CD4-positive, alpha-beta T cell (primary cell): Measurements from ENCODE around the gene IDNK. TPM values are rescaled to one million over a fixed set of nuclear protein-coding genes. Genes with fewer than 3 reads are reported as not detected.

Source experiments
- ATAC-seq: fragments of 200-7000 bp; cut with Tn5 transposase; one replicate; pipeline ENCODE4 v1.10.0; 2022; ENCODE audit warnings: mild to moderate bottlenecking; ENCODE audit not compliant: poor library complexity
- CTCF ChIA-PET: fragments of 350-600 bp; sonication (Branson Sonifier 250); formaldehyde crosslinking; loops from one replicate; lab custom pipeline; 2021; ENCODE audit warnings: antibody characterized with exemption, inconsistent platforms; lab: Charles Lee
- POLR2A ChIA-PET: fragments of 350-600 bp; sonication (Branson Sonifier 250); formaldehyde crosslinking; loops from one replicate; lab custom pipeline; 2021; ENCODE audit warnings: antibody characterized with exemption, inconsistent platforms; lab: Charles Lee
- DNase-seq, 14 experiments: peaks; one replicate each; pipeline ENCODE4 v3.0.0-alpha.2; 2013 to 2020; ENCODE audit warnings: mixed read lengths in 2 of 14
- H3K27ac ChIP-seq, 2 donors: one replicate each; pipeline versions ENCODE4 v1.5.1 to v1.7.0; 2013; ENCODE audit warnings: low read length in 2 of 2, low read depth in 1 of 2, mild to moderate bottlenecking in 1 of 2
- H3K27me3 ChIP-seq, 2 experiments: 1 replicate in 1 of 2; 2 replicates in 1 of 2; pipeline versions ENCODE4 v1.6.1 to v1.7.0; 2013; ENCODE audit warnings: low read length in 2 of 2, control low read depth in 1 of 2, mild to moderate bottlenecking in 1 of 2, moderate library complexity in 1 of 2; ENCODE audit not compliant: insufficient read depth in 2 of 2, control insufficient read depth in 1 of 2
- H3K36me3 ChIP-seq: one replicate; pipeline ENCODE4 v1.6.1; 2013; ENCODE audit warnings: low read length, control low read depth; ENCODE audit not compliant: insufficient read depth
- H3K4me1 ChIP-seq: one replicate; pipeline ENCODE4 v1.6.1; 2013; ENCODE audit warnings: low read length, control low read depth; ENCODE audit not compliant: insufficient read depth
- H3K4me3 ChIP-seq: one replicate; pipeline ENCODE4 v1.5.1; 2013; ENCODE audit warnings: mild to moderate bottlenecking, low read length, moderate library complexity
- H3K9me3 ChIP-seq, 2 experiments: 1 replicate in 1 of 2; 2 replicates in 1 of 2; pipeline versions ENCODE4 v1.6.1 to v1.7.0; 2013; ENCODE audit warnings: low read length in 2 of 2, mild to moderate bottlenecking in 2 of 2, control low read depth in 1 of 2, moderate library complexity in 1 of 2; ENCODE audit not compliant: control insufficient read depth in 1 of 2, insufficient read depth in 1 of 2
- H3K27ac Mint-ChIP-seq: one replicate; pipeline ENCODE4 v1.8.0; 2020; ENCODE audit warnings: mixed read lengths
- H3K27me3 Mint-ChIP-seq: one replicate; pipeline ENCODE4 v1.8.0; 2021; ENCODE audit warnings: mixed read lengths
- H3K36me3 Mint-ChIP-seq: one replicate; pipeline ENCODE4 v1.8.0; 2021; ENCODE audit warnings: low read depth, mixed read lengths
- H3K4me1 Mint-ChIP-seq: one replicate; pipeline ENCODE4 v1.8.0; 2021; ENCODE audit warnings: low read depth, mixed read lengths
- H3K4me3 Mint-ChIP-seq: one replicate; pipeline ENCODE4 v1.8.0; 2020; ENCODE audit warnings: mild to moderate bottlenecking, mixed read lengths
- H3K9me3 Mint-ChIP-seq: one replicate; pipeline ENCODE4 v1.8.0; 2020; ENCODE audit warnings: mixed read lengths
- intact Hi-C, 2 experiments: fragments of 100-400 bp; cut with DNase I in 1 of 2; cut with micrococcal nuclease in 1 of 2; formaldehyde crosslinking; loops; one replicate each; pipeline versions ENCODE4 v1.15.1 to v1.9.0; 2023 to 2025; cut with DNase I, micrococcal nuclease
- total RNA-seq, 174 experiments: library from RNA in 2 of 174; stranded (reverse) in 2 of 174; gene quantifications; one replicate each; pipeline ENCODE4 v1.2.3 and lab custom pipeline; 2021 to 2026
- TF ChIP-seq, protein P1 (sequence below): fragments of 200-600 bp; IDR thresholded peaks from one replicate; pipeline ENCODE4 v1.8.0; 2022; ENCODE audit warnings: antibody characterized with exemption, mild to moderate bottlenecking

The IDNK gene
- total RNA-seq, 2 experiments from 2014 or later = 5.4 to 5.6 TPM

DNA sequence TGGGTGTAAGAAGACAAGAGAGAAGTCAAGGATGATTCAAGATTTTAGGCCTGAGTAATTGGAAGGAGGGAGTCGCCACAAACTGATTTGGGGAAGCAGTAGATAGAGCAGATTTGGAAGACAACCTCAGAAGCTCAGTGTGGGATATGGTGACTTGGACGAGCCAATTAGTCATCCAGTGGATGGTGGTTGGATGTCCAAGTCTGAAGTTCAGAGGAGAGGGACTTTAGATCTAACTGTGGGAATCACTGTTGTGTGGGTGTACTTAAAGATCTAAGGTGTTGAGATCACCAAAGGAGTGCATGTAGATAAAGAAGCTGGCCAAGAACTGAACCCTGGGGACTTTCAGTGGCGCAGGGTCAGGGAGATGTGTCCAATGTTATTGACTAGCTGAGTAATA, 2.2 kb downstream of the IDNK start:
- no peaks in the 10 kb centered on the region for H3K9me3 ChIP-seq
- peaks cover 11% of the 10 kb centered on the region for H3K36me3 Mint-ChIP-seq
- H3K36me3 ChIP-seq = peaks cover 8% of the 10 kb centered on the region
- DNase-seq (no peak), ATAC-seq (no peak)
- intact Hi-C loops = loop anchor here in 1 of 2 experiments (5.0 kb wide), 1 partner anchor 352 kb away; no protein-coding TSS in a partner anchor
- peak overlapping the region; percentile 20 for H3K4me3 Mint-ChIP-seq
- POLR2A ChIA-PET = interaction anchor here (0.9 to 1.1 kb wide), 2 partner anchors 11 to 83 kb away, joined by 3 read pairs; no protein-coding TSS in a partner anchor
- peaks cover 26% of the 10 kb centered on the region for H3K4me1 ChIP-seq
- H3K9me3 Mint-ChIP-seq = no peaks in the 10 kb centered on the region
- peaks cover 28% of the 10 kb centered on the region for H3K4me1 Mint-ChIP-seq
- TF ChIP-seq, protein P1, sequence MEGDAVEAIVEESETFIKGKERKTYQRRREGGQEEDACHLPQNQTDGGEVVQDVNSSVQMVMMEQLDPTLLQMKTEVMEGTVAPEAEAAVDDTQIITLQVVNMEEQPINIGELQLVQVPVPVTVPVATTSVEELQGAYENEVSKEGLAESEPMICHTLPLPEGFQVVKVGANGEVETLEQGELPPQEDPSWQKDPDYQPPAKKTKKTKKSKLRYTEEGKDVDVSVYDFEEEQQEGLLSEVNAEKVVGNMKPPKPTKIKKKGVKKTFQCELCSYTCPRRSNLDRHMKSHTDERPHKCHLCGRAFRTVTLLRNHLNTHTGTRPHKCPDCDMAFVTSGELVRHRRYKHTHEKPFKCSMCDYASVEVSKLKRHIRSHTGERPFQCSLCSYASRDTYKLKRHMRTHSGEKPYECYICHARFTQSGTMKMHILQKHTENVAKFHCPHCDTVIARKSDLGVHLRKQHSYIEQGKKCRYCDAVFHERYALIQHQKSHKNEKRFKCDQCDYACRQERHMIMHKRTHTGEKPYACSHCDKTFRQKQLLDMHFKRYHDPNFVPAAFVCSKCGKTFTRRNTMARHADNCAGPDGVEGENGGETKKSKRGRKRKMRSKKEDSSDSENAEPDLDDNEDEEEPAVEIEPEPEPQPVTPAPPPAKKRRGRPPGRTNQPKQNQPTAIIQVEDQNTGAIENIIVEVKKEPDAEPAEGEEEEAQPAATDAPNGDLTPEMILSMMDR = no peak
- H3K27me3 ChIP-seq = no peaks in the 10 kb centered on the region
- CTCF ChIA-PET = no interaction called here
- H3K27ac Mint-ChIP-seq = peak overlapping the region; percentile 97
- no peak overlapping the region for H3K4me3 ChIP-seq
- no peak overlapping the region for H3K27ac ChIP-seq
- H3K27me3 Mint-ChIP-seq = no peaks in the 10 kb centered on the region

DNA sequence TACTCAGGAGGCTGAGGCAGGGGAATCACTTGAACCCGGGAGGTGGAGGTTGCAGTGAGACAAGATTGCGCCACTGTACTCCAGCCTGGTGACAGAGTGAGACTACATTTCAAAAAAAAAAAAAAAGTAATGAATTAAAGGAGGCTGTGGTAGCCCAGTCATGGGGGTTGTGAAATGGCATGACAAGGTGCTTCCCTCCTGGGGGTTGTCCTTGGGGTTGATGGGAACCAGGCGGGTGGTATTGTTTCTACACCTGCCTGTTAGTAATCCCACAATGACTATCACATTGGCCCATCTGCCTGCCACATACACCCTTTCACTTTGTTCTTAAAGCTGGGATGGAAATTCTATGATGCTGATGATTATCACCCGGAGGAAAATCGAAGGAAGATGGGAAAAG, 5.6 kb downstream of the IDNK start:
- H3K4me3 ChIP-seq = no peak overlapping the region
- no peaks in the 10 kb centered on the region for H3K9me3 Mint-ChIP-seq
- peaks cover 8% of the 10 kb centered on the region for H3K36me3 ChIP-seq
- peaks cover 13% of the 10 kb centered on the region for H3K4me1 ChIP-seq
- POLR2A ChIA-PET = interaction anchor here (0.5 kb wide), 1 partner anchor 57 kb away, joined by 3 read pairs; no protein-coding TSS in a partner anchor
- no peaks in the 10 kb centered on the region for H3K27me3 Mint-ChIP-seq
- no peak for ATAC-seq
- no peaks in the 10 kb centered on the region for H3K27me3 ChIP-seq
- H3K4me3 Mint-ChIP-seq = no peak overlapping the region
- no peaks in the 10 kb centered on the region for H3K9me3 ChIP-seq
- TF ChIP-seq, protein P1 = no peak
- H3K36me3 Mint-ChIP-seq = peaks cover 11% of the 10 kb centered on the region
- peaks cover 16% of the 10 kb centered on the region for H3K4me1 Mint-ChIP-seq
- intact Hi-C loops = loop anchor here in 1 of 2 experiments (5.0 kb wide), 1 partner anchor 349 kb away; no protein-coding TSS in a partner anchor
- CTCF ChIA-PET = no interaction called here
- H3K27ac ChIP-seq = no peak overlapping the region
- no peak overlapping the region for H3K27ac Mint-ChIP-seq
- no peak for DNase-seq

DNA sequence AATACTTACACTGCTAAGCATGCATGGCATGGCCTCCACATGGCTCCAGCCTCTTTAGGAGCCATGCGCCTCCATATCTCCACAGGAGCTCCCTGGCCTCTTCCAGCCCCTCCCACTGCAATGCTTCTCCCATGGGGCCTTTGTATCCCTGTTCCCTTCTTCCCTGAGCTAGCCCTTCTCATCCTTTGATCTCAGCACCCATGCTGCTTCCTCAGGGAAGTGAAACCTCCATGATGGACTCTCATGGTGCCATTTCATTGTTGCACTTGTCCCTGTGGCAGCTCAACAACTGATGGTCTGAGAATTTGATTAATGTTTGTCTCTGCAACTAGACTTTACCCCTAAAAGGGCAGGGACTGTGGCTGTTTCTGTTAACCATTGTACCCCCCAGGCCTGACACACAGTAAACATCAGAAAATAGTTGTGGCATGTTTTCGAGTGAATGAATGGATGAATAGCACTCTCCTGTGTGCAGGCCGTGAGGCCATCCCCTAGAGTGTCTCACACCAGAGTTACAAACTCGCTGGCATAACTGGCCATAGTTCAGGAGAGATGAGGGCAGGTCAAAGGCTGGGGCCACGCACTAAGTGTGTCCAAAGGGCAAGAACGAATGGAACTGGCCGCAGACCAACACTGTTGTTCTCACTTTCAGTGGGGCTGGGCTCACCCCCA, 6.6 kb downstream of the IDNK start:
- no peak overlapping the region for H3K4me3 ChIP-seq
- no peak overlapping the region for H3K27ac ChIP-seq
- Mint-ChIP-seq H3K36me3 (peaks cover 11% of the 10 kb centered on the region), H3K9me3 (no peaks in the 10 kb centered on the region), H3K27ac (no peak overlapping the region), H3K4me1 (peaks cover 6% of the 10 kb centered on the region), H3K27me3 (no peaks in the 10 kb centered on the region), H3K4me3 (no peak overlapping the region)
- ChIA-PET POLR2A (no interaction called here), CTCF (interaction anchor here (1.5 kb wide), 1 partner anchor 8 kb away, joined by 5 read pairs; no protein-coding TSS in a partner anchor)
- TF ChIP-seq, protein P1 = no peak
- H3K27me3 ChIP-seq = no peaks in the 10 kb centered on the region
- H3K4me1 ChIP-seq = peaks cover 4% of the 10 kb centered on the region
- no peaks in the 10 kb centered on the region for H3K9me3 ChIP-seq
- ATAC-seq (no peak), DNase-seq (no peak)
- peaks cover 8% of the 10 kb centered on the region for H3K36me3 ChIP-seq
- intact Hi-C loops = loop anchor here in 1 of 2 experiments (5.0 kb wide), 1 partner anchor 348 kb away; no protein-coding TSS in a partner anchor
